ENCODE data around the gene DNAJB5.

DNA sequence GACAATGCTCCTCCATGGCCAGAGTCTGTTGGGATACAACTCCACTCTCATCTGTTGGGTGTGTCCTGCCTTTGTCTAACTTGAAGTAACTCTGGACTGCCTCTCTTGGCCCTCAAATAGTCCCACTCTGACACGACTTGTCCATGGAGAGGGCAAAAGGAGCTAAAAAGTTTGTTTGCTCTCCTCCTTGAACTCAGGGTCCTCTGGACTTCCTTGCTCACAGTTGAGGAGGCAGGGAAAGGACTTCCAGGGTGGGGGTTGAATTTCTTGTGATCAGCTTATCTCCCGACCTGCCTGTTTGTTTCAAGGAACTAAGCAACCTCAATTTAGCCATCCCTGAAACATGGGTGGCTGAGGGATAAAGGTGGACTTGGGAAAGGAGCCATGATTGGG, 11.7 kb downstream of the DNAJB5 start:
- TF ChIP-seq, protein P1, sequence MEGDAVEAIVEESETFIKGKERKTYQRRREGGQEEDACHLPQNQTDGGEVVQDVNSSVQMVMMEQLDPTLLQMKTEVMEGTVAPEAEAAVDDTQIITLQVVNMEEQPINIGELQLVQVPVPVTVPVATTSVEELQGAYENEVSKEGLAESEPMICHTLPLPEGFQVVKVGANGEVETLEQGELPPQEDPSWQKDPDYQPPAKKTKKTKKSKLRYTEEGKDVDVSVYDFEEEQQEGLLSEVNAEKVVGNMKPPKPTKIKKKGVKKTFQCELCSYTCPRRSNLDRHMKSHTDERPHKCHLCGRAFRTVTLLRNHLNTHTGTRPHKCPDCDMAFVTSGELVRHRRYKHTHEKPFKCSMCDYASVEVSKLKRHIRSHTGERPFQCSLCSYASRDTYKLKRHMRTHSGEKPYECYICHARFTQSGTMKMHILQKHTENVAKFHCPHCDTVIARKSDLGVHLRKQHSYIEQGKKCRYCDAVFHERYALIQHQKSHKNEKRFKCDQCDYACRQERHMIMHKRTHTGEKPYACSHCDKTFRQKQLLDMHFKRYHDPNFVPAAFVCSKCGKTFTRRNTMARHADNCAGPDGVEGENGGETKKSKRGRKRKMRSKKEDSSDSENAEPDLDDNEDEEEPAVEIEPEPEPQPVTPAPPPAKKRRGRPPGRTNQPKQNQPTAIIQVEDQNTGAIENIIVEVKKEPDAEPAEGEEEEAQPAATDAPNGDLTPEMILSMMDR (IDR thresholded peaks at IDR 0.05) = no peak
- TF ChIP-seq RFX5 (IDR thresholded peaks at IDR 0.05; ENCODE audit: low read length) (no peak), FOXJ3 (CRISPR knock-in tag; IDR thresholded peaks at IDR 0.05) (no peak), EP300 (IDR thresholded peaks at IDR 0.05; ENCODE audit: borderline replicate concordance in 1 of 2, low read depth in 1 of 2, low read length in 1 of 2) (no peak), ELF1 (IDR thresholded peaks at IDR 0.05) (no peak), YY1 (IDR thresholded peaks at IDR 0.05; ENCODE audit: low read depth) (no peak), POLR2AphosphoS5 (IDR thresholded peaks at IDR 0.05; ENCODE audit: low read depth, low read length) (no peak)
- TF ChIP-seq, protein P2, sequence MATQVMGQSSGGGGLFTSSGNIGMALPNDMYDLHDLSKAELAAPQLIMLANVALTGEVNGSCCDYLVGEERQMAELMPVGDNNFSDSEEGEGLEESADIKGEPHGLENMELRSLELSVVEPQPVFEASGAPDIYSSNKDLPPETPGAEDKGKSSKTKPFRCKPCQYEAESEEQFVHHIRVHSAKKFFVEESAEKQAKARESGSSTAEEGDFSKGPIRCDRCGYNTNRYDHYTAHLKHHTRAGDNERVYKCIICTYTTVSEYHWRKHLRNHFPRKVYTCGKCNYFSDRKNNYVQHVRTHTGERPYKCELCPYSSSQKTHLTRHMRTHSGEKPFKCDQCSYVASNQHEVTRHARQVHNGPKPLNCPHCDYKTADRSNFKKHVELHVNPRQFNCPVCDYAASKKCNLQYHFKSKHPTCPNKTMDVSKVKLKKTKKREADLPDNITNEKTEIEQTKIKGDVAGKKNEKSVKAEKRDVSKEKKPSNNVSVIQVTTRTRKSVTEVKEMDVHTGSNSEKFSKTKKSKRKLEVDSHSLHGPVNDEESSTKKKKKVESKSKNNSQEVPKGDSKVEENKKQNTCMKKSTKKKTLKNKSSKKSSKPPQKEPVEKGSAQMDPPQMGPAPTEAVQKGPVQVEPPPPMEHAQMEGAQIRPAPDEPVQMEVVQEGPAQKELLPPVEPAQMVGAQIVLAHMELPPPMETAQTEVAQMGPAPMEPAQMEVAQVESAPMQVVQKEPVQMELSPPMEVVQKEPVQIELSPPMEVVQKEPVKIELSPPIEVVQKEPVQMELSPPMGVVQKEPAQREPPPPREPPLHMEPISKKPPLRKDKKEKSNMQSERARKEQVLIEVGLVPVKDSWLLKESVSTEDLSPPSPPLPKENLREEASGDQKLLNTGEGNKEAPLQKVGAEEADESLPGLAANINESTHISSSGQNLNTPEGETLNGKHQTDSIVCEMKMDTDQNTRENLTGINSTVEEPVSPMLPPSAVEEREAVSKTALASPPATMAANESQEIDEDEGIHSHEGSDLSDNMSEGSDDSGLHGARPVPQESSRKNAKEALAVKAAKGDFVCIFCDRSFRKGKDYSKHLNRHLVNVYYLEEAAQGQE (IDR thresholded peaks at IDR 0.05; ENCODE audit: low read depth, low read length) = no peak
- TF ChIP-seq, protein P3, sequence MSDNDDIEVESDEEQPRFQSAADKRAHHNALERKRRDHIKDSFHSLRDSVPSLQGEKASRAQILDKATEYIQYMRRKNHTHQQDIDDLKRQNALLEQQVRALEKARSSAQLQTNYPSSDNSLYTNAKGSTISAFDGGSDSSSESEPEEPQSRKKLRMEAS (IDR thresholded peaks at IDR 0.05; ENCODE audit: low read depth) = no peak
